GM18508 (cell line): ENCODE results near the gene KRTAP5-7.
"Not testable (repeated sequence)": the region's sequence is repeated elsewhere in the genome, so short reads cannot be mapped to it uniquely, and the experiment has no call there.

Experiments used
- ATAC-seq: cut with Tn5 transposase; IDR thresholded peaks from one replicate; pipeline ENCODE4 v1.9.1; 2021; ENCODE audit warnings: moderate number of reproducible peaks; ENCODE audit not compliant: insufficient read depth, unreplicated experiment

Gene KRTAP5-7, protein sequence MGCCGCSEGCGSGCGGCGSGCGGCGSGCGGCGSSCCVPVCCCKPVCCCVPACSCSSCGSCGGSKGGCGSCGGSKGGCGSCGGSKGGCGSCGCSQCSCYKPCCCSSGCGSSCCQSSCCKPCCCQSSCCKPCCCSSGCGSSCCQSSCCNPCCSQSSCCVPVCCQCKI

DNA sequence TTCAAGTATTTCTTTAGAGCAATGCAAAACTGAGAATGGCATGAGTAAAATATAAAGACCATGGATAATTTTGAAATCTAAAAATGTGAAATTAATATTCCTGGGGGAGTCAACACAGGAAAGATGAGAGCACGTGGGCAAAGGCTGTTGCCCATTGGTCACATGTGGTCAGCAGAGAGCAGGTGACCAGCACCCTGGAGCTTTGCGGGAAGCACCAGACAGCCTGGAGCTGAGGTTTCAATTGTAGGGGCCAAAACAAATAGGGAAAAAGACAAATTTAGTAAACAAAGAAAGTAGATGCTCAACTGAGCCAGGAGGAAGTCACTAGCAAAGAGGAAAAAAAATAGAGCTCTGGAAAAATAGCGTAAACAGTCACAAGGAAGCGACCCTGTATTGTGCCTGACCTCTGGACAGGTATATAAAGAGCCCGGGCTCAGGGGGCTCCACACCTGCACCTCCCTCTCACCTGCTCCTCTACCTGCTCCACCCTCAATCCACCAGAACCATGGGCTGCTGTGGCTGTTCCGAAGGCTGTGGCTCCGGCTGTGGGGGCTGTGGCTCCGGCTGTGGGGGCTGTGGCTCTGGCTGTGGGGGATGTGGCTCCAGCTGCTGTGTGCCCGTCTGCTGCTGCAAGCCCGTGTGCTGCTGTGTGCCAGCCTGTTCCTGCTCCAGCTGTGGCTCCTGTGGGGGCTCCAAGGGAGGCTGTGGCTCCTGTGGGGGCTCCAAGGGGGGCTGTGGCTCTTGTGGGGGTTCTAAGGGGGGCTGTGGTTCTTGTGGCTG lies at the start of gene KRTAP5-7:
TSS of gene KRTAP5-7 (plus strand) at position 472 of the 780 bp plus-strand sequence. CDS start at position 506, 34 bp downstream.
- not testable (repeated sequence) for ATAC-seq

DNA sequence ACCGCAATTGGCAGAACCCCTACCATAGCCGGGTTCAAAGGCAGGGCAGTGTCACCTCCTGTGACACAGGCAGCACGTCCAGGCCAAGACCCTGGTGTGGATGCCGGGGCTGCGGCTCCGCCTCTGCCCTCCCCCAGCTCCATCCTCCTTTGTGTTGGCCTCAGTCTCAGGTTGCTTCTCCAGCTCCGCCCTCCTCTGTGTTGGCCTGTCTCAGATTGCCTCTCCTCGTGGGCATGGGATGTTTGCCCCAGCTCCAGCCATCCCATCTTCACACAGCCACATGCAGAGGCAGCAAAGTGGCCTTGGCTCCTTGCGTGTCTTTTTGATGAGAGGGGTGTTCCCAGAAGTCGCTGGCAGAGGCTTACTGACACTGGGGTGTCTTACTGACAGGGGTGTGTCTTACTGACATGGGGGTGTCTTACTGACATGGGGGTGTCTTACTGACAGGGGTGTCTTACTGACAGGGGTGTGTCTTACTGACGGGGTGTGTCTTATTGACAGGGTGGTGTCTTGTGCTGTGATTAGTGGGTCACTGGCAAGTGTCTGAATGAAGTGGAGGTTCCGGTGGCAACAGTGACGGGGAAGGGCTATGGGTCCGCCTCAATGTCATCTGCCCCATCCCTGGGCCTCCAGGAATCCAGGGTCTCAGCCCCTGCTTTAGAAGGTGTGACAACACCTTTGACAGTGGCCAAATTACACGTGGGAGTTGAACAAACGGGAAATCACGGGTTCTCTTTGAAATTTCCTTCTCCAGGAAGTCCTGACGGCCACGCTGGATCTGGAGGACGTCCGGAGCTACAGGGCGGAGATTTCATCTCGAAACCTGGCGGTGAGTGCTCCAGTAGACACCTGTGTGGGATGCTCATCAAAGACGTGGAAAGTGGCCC lies 49.2 kb upstream of the KRTAP5-7 start:
- no peak for ATAC-seq

DNA sequence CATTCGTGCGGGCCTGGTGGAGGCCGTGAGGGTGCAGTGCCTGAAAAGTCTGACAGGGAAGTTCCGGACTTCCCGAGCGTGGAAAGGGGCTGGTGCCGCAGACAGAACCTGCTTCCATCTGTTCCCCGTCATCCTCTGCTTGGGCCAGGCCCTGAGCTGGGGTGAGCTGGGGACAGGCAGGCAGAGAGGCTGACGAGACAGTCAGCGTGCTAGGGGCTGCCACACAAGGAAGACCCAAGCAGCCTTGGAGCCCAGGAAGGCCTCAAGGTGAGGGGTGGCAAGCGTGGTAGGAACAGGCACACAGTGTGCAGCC lies 48.6 kb upstream of the KRTAP5-7 start:
- ATAC-seq: no peak

DNA sequence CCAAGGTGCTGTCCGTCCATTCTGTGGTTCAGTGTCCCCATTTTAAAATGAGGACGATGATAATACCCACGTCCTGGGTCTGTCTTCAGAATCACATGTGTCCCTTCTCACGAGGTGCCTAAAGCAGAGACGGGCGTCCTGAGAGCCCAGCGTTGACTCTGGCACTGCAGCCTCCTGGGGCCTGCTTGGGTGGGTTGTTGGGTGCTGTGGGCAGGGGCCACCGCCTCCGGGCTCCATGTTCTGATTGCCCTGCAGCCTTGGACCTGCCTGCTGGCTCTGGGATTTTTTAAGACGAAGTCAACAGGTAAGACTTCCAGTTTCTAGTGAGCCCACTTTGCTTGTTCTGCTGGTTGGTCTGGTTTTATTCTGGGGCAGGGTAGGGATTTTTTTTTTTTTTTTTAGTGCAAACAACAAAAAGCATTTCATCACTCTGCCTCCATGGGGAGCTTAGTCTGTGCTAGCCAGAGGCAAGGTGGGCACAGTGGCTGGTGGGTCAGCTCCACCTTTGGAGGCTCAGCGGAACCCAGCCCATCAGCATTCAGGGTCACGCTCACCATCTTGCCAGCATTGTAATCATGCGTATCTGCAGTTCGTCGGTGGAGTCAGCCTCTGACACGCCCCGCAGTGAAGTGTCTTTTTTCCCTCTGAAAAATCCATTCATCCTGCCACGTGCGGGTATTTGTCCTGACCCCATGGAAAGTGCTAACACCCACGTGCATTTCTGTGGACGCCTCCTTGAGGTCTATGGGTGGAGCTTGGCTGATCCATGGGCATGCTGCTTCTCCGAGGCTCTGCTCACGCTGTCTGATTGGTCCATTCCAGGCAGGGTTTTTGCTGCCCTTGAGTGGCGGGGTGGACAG lies 45.7 kb upstream of the KRTAP5-7 start:
- no peak for ATAC-seq

DNA sequence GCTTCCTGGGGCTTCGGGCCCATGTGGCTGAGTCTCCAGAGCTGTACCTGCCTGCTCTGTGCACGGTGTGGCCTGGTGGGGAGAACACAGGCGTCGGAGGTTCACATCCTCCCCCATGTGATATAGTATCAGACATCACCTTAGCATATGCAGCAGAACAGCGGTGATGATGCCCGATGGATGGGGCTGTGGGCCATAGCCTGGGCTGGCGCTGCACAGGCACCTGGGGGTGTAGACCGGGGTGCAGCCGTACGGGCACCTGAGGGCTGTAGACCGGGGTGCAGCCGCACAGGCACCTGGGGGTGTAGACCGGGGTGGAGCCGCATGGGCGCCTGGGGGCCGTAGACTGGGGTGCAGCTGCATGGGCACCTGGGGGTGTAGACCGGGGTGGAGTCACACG lies 44.9 kb upstream of the KRTAP5-7 start:
- no peak for ATAC-seq

DNA sequence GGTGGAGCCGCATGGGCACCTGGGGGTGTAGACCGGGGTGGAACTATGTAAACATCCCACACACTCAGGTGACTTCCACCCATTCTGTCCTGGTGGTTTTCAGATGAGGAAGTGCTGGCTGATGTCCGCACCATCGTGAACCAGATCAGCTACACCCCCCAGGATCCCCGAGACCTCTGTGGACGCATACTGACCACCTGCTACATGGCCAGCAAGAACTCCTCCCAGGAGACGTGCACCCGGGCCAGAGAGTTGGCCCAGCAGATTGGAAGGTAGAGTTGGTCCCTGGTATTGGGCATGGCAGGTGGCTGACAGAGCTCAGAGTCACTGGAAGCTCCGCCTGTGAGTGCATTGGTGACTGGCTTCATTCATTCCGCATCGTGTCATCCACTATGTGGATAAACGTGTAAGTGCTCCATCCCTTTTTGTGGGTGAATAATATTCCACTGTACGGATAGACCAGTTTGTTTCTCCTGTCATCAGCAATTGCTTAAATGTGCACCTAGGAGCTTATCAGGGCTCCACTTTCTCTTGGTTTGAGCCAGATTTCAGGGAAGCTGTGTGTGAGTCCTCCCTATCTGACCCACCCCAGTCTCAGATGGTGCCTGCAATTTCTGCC lies 44.2 kb upstream of the KRTAP5-7 start:
- ATAC-seq: no peak

DNA sequence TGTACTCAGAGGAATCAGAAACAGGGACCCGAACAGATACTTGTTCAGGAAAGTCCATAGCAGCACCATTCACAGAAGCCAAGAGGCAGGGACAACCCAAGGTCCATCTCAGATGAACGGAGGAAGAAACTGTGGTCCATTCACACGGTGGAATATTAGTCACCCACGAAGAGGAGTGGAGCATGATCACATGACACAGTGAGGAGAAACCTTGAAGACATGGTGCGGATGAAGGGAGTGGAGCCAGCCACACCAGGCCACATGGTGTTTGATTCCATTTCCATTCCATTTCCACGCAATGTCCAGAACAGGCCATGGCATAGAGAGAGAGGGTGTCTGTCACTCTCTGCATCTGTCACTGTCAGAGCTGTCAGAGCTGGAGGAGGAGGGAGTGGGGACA lies 43.4 kb upstream of the KRTAP5-7 start:
- no peak for ATAC-seq

DNA sequence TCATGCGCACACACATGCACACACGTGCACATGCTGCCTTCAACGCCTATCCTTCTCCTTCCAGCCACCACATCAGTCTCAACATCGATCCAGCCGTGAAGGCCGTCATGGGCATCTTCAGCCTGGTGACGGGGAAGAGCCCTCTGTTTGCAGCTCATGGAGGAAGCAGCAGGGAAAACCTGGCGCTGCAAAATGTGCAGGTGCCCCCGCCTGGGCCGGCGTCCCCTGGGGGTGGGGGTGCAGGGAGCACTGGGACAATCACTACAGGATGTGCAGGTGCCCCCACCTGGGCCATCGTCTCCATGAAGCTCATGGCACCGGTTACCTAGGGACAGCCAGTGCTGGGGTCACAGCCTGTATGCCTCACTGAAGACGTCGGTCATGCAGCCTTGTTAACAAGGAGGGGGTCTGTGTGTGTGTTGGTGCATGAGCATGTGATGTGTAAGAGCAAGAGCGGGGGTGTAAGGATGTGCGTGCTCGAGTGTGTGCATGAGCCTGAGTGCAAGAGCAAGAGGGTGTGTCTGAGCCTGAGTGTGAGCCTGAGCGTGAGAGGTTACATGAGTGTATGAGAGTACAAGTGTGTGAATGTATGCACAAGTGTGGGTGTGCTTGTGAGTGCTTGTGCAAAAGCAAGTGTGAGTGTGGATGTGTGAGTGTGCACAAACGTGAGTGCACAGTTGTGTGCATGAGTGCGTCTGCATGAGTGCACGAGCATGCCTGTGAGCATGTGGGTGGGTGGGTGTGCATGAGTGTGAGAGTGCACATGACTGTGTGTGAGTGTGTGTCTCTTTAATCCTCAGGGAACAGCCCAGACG lies 42.6 kb upstream of the KRTAP5-7 start:
- ATAC-seq: no peak

DNA sequence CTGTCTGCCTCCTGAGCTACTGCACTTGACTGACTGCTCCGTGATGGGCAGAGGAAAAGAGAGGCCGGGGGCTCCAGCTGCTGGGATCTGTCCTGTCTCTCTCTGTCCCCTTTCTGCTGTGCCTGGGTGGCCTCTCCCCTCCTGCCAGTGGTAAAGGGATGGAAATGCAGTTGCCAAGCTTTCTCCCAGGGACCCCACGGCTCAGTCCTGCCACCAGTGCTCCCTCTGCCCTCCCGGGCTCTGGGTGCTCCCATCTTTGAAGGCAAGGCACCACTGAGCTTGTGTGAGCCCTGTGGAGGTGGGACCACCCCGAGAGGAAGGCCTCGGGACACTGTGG lies 42.0 kb upstream of the KRTAP5-7 start:
- ATAC-seq: no peak

DNA sequence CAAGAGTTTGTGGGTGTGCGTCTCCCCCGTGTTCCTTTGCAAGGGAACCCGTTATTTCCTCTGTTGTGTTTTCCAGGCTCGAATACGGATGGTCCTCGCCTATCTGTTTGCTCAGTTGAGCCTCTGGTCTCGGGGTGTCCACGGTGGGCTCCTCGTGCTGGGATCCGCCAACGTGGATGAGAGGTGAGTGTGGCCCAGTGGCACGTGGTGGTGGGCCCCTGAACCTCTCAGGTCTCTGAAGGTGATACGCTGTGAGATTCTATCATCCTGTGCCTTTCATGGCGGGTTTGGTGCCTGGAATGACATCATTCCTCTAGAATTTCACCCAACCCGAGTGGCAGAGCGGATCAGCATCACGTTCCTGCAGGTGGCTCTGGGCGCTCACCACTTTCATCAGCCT lies 41.6 kb upstream of the KRTAP5-7 start:
- ATAC-seq: no peak

DNA sequence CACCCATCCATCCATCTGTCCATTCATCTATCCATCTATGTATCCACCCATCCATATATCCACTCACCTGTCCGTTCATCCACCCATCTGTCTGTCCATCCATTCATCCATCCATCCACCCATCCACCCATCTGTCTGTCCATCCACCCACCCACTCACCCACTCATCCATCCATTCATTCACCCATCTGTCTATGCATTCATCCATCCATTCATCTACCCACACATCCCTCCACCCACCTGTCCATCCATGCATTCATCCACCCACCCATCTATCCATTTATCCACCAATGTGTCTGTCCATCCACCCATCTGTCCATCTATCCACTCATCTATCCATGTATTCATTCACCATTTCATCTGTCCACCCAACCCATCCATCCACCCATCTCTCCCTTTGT lies 40.7 kb upstream of the KRTAP5-7 start:
- ATAC-seq: no peak

DNA sequence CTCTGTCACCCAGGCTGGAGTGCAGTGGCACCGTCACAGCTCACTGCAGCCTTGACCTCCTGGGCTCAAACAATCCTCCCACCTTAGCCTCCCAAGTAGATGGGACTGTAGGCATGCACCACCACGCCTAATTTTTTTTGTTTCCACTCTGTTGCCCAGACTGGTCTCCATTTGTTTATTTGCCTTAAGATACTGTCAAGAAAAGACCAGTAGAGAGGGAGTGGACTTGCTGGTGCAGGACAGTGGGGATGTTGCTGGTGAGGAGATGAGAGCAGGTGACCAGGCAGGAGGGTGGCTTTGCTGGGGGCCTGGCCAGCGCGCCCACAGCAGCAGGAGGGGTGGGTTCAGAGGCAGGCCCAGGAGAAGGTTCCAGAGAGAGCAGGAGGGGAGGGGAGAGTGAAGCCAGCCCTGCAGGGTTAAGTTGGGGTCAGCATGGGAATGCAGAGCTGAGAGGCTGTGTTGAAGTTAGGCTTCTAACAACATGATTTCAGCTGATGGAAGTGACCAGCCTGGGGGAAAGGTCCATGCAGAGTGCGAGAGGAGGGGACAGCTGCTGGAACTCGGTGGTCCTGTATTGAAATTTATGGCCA lies 38.3 kb upstream of the KRTAP5-7 start:
- ATAC-seq: no peak

DNA sequence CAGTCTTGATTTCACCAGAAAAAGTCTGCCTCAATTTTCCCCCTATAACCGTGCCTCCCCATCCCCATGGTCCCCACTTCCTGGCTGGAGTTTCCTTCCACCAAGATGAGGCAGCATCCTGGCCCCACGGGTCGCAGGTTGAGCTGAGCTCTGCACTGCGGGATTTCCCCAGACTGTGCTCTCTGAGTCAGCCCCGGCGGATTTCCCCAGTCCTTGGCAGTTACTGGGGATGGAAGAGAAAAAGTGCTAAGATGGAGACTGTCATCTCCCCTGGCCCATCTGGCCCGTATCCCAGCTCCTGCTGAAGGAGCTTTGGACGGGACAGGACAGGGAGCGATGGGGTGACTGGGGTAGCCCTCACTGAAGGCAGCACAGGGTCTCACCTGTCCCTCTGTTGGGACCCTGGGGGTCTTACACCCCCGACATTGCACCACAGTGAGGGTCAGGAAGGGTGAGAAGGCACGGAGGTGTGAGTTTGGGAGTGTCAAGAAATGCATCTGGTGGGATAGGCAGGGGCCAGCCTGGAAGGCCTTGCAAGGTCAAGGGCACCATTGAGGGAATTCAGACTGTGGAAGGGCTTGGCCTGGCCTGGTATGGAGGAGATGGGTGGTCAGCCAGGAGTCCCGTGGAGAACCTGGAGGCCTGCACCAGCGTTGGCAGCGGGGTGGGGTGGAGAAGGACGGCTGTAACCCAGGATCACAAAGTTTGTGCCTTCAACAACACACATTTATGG lies 37.6 kb upstream of the KRTAP5-7 start:
- no peak for ATAC-seq

DNA sequence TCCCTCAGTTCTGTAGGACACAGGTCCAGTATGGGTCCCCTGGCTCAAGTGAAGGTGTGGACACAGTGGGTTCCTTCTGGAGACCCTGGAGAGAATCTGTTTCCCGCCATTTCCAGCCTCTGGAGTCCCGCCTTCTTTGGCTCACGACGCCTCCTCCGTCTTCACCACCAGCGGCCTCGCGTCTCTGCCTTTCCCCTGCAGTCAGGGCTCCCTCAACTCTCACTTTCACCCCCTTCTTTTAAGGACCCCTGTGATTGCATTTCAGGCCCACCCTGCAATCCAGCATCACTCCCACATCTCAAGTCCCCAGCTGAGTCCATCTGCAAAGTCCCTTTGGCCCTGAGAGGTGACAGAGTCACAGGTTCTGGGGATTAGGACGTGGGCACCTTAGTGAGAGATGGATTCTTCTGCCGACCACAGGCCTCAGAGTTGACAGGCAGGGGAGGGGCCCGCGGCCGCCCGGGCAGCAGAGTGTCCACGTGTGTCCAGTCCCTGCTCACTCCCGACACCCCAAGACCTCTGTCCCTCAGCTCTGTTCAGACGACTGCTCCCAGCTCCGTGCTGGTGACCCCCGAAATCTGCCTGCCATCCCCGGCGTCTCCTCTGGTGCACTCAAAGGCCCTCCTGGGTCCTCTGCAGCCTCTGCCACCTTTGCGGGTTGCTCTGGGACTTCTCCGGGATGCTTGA lies 36.9 kb upstream of the KRTAP5-7 start:
- no peak for ATAC-seq

DNA sequence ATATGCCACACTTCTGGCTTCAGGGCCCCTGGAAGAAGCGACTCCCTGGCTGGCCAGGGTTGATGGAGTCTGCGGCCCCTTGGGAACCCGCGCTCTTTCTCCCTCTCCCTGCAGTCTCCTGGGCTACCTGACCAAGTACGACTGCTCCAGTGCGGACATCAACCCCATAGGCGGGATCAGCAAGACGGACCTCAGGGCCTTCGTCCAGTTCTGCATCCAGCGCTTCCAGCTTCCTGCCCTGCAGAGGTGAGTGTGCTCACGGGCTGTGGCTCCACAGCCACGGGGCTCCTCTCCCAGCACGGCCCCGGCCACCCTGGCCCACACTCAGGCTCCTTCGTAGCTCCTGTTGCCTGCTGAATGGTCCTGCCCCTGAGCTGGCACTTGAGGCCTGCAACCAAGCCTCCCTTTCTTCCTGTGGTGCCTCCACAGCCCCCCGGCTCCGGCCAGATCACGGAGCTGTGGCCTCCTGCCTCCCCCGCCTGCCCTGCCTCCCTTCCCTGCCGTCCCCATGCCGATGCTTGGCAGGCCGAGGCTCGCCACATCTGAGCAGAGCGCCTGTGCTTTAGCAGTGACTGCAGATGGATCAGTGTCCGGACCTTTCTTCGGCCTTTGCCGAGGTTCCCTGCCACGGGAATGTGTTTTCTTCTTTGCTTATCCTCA lies 36.2 kb upstream of the KRTAP5-7 start:
- no peak for ATAC-seq

DNA sequence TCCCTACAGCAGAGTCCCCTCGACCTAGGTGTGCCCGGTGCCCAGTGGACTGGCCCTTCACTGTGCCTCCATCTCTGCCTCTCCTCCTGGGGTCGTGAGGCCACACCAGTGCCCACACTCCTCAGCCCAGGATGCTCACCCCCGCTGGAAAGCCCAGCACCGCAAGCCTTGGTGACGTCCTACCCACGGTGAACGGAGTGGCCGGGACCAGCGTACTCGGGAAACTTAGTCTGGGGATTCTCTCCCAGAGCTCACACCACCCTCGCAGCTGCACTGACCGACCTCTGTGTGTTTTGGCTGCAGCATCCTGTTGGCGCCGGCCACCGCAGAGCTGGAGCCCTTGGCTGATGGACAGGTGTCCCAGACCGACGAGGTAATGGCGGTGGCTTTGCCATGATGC lies 35.5 kb upstream of the KRTAP5-7 start:
- no peak for ATAC-seq

DNA sequence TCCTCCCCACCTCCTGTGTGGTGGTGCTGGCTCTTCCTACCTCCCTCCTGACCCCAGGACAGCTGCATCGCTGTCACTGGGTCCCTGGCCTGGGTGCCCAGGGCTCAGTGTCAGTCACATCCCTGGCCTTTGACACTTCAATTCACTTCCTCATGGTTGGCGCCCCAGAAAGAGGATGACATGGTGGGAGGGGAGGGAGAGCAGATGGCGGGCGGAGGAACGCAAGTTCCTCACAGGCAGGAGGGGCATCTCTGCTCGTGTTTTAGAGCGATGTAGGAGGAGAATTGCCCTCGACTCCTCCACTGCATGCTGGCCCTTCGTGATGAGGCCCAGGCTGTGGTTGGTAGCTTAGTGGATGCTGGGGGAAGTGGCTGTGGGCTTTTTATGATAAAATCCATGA lies 35.1 kb upstream of the KRTAP5-7 start:
- ATAC-seq: no peak
